Stomach (tissue), 4 donors: ENCODE results near the gene RNF5.

ENCODE experiments used
- CTCF ChIP-seq, 7 experiments: fragments of 450-650 bp in 4 of 7; fragments of 200-600 bp in 3 of 7; sonication (generic) in 3 of 7; IDR thresholded peaks; one replicate each; pipeline ENCODE4 v1.5.1; 2016 to 2019; ENCODE audit warnings: antibody characterized with exemption in 7 of 7, control low read depth in 2 of 7, mild to moderate bottlenecking in 1 of 7
- EP300 ChIP-seq: sonication (generic); formaldehyde crosslinking; IDR thresholded peaks from one replicate; pipeline ENCODE4 v1.6.1; 2017; ENCODE audit warnings: antibody characterized with exemption
- POLR2AphosphoS5 ChIP-seq, 3 donors: sonication (generic); formaldehyde crosslinking; IDR thresholded peaks; one replicate each; pipeline ENCODE4 v1.6.1; 2016; ENCODE audit warnings: antibody characterized with exemption in 3 of 3

GRCh38 chr6:32187009-32187709, 9.0 kb downstream of the RNF5 start:
- TF ChIP-seq POLR2AphosphoS5 (IDR thresholded peaks at IDR 0.05) (no peak), CTCF (IDR thresholded peaks at IDR 0.05) (no peak), EP300 (no peak)
